IMR-90 (cell line): Measurements from ENCODE around the gene PDXK.

Experiments
- CTCF ChIP-seq: conservative IDR thresholded peaks from 2 replicates; pipeline ENCODE4 v1.5.1; 2012; ENCODE audit warnings: mild to moderate bottlenecking, low read depth, low read length, improper control_type of control experiment
- POLR2A ChIP-seq: IDR thresholded peaks from 2 replicates; pipeline ENCODE4 v1.6.1; 2012; ENCODE audit warnings: mild to moderate bottlenecking, low read depth, low read length
- RAD21 ChIP-seq: IDR thresholded peaks from 2 replicates; pipeline ENCODE4 v1.6.1; 2012; ENCODE audit warnings: low read length, improper control_type of control experiment

- TF ChIP-seq CTCF (no peak), RAD21 (no peak), POLR2A (no peak)
Measured at GRCh38 chr21:43764576-43765495, 45.9 kb downstream of the PDXK start.
